Sigmoid colon (tissue), 7 donors: ENCODE data around the gene CABLES1. TPM values are rescaled to one million over a fixed set of nuclear protein-coding genes. Genes with fewer than 3 reads are reported as not detected.

ENCODE experiments used
- DNase-seq: peaks from one replicate; pipeline ENCODE4 v3.0.0-alpha.2; 2019
- H3K27ac ChIP-seq, 4 donors: fragments of 200-600 bp; sonication (generic); one replicate each; pipeline ENCODE4 v1.5.1; 2016 to 2019; ENCODE audit warnings: mild to moderate bottlenecking in 1 of 4
- H3K27me3 ChIP-seq, 3 donors: fragments of 200-600 bp; sonication (generic); one replicate each; pipeline ENCODE4 v1.5.1; 2019; ENCODE audit warnings: mild to moderate bottlenecking in 1 of 3
- H3K36me3 ChIP-seq, 4 donors: fragments of 200-600 bp; sonication (generic); one replicate each; pipeline ENCODE4 v1.5.1; 2016 to 2019
- H3K4me1 ChIP-seq, 4 donors: fragments of 200-600 bp; sonication (generic); one replicate each; pipeline ENCODE4 v1.5.1; 2017 to 2019
- H3K4me3 ChIP-seq, 4 donors: fragments of 200-600 bp; sonication (generic); one replicate each; pipeline ENCODE4 v1.5.1; 2017 to 2019; ENCODE audit warnings: mild to moderate bottlenecking in 2 of 4, moderate library complexity in 1 of 4
- H3K9me3 ChIP-seq, 4 donors: fragments of 200-600 bp in 3 of 4; sonication (generic) in 3 of 4; one replicate each; pipeline versions ENCODE4 v1.5.1 to v1.6.1; 2013 to 2019
- EP300 ChIP-seq, 4 donors: sonication (generic); formaldehyde crosslinking; IDR thresholded peaks; one replicate each; pipeline ENCODE4 v1.6.1; 2017; ENCODE audit warnings: antibody characterized with exemption in 4 of 4
- POLR2A ChIP-seq, 2 donors: fragments of 450-650 bp; IDR thresholded peaks; one replicate each; pipeline ENCODE4 v1.6.1; 2016; ENCODE audit warnings: antibody characterized with exemption in 2 of 2, mild to moderate bottlenecking in 2 of 2, moderate library complexity in 2 of 2
- POLR2AphosphoS5 ChIP-seq, 4 donors: sonication (generic); formaldehyde crosslinking; IDR thresholded peaks; one replicate each; pipeline ENCODE4 v1.6.1; 2017; ENCODE audit warnings: antibody characterized with exemption in 4 of 4
- WGBS, 2 donors: extraction: QIAGEN DNeasy Blood & Tissue Kit; methylation state at CpG; one replicate each; pipeline ENCODE4 v1.1.7; 2013; 5-methylcytosine and 5-hydroxymethylcytosine counted together
- intact Hi-C: fragments of 100-400 bp; cut with DNase I; formaldehyde crosslinking; loops from one replicate; pipeline ENCODE4 v1.15.1; 2023
- polyA plus RNA-seq, 3 donors: library from polyadenylated mRNA; stranded (reverse); fragments of 200-250 nt; gene quantifications; one replicate each; pipeline ENCODE4 v1.2.3, GENCODE V29; 2013
- total RNA-seq, 4 donors: library from RNA; depleted of rRNA; stranded (reverse); fragments of >200 nt; gene quantifications; one replicate each; pipeline ENCODE4 v1.1.0, GENCODE V29; 2016
- TF ChIP-seq, protein P1 (sequence below), 4 experiments: fragments of 450-650 bp in 3 of 4; fragments of 200-600 bp in 1 of 4; IDR thresholded peaks; one replicate each; pipeline ENCODE4 v1.5.1; 2016 to 2019; ENCODE audit warnings: antibody characterized with exemption in 4 of 4, mild to moderate bottlenecking in 3 of 4, moderate library complexity in 2 of 4
- donor health status: healthy with polysubstance abuse.
- donor health status: Bipolar disorder and iron deficiency.
- donor health status: healthy.

The CABLES1 gene
- total and polyA plus RNA-seq, 7 donors, result 1.9 to 7.2 (median 3.9) TPM

DNA sequence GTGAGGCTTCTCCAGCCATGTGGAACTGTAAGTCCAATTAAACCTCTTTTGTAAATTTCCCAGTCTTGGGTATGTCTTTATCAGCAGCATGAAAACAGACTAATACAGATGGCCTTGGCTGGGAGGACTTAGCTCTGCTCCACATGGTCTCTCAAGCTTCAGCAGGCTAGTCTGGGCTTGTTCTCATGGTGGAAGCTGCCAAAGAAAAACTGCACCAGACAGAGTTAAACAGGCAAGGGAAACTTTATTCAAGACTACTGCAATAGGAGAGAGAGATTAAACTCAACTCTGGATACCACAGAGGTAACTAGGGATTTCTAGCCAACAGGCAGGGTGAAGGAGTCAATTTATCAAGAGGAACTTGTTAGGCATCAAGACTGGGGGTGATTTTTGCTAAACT, 142.1 kb downstream of the CABLES1 start:
- Histone ChIP-seq H3K4me1 (no peaks in the 10 kb centered on the region), H3K4me3 (no peak overlapping the region), H3K27me3 (no peaks in the 10 kb centered on the region), H3K27ac (no peak overlapping the region), H3K36me3 (no peaks in the 10 kb centered on the region), H3K9me3 (no peaks in the 10 kb centered on the region)
- intact Hi-C loops, result no loop called here
- TF ChIP-seq POLR2A (IDR thresholded peaks at IDR 0.05) (no peak), EP300 (IDR thresholded peaks at IDR 0.05) (no peak)
- TF ChIP-seq, protein P1, sequence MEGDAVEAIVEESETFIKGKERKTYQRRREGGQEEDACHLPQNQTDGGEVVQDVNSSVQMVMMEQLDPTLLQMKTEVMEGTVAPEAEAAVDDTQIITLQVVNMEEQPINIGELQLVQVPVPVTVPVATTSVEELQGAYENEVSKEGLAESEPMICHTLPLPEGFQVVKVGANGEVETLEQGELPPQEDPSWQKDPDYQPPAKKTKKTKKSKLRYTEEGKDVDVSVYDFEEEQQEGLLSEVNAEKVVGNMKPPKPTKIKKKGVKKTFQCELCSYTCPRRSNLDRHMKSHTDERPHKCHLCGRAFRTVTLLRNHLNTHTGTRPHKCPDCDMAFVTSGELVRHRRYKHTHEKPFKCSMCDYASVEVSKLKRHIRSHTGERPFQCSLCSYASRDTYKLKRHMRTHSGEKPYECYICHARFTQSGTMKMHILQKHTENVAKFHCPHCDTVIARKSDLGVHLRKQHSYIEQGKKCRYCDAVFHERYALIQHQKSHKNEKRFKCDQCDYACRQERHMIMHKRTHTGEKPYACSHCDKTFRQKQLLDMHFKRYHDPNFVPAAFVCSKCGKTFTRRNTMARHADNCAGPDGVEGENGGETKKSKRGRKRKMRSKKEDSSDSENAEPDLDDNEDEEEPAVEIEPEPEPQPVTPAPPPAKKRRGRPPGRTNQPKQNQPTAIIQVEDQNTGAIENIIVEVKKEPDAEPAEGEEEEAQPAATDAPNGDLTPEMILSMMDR (IDR thresholded peaks at IDR 0.05), result no peak
- DNase-seq, result no peak

DNA sequence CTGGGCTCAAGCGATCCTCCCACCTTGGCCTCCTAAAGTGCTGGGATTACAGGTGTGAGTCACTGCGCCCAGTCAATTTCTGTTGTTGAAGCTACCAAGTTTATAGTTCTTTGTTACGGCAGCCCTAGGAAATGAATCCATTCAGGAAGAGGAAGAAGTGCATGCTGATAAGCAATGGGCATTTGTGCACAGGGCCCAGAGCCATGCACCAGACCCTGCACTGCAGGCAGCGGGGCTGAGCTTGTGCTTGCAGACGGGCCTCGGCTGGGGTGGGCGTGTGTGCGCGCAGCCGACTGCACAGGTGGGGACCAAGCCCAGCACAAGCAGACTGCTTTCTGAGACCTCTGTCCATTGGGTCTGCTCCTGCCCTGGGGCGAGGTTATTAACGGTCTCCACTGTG, 144.6 kb downstream of the CABLES1 start:
- intact Hi-C loops, result no loop called here
- Histone ChIP-seq H3K27me3 (no peaks in the 10 kb centered on the region), H3K4me1 (no peaks in the 10 kb centered on the region), H3K27ac (no peak overlapping the region), H3K36me3 (no peaks in the 10 kb centered on the region), H3K9me3 (no peaks in the 10 kb centered on the region), H3K4me3 (no peak overlapping the region)
- TF ChIP-seq, protein P1 (IDR thresholded peaks at IDR 0.05), result no peak
- no peak for TF ChIP-seq POLR2AphosphoS5 (IDR thresholded peaks at IDR 0.05)
- WGBS, 2 donors, result 88 to 91% methylated on average over 12 of the region's 12 CpGs
- no peak for DNase-seq

DNA sequence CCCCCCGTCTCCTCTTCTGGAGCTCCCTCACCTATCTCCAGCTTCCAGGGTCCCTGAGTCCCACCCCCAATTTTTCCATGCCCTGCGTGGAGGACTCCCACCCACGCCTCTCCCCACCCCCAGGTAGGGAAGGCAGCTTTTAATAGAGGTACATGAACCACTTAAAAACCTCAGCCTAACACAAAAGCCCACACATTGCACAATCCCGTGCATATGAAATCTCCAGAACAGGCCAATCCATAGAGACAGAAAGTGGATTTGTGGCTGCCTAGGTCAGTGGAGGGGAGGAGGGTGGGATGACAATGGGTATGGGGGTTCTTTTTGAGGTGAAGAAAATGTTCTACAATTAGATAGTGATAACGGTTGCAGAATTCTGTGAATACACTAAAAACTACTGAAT, 145.6 kb downstream of the CABLES1 start:
- Histone ChIP-seq H3K9me3 (no peaks in the 10 kb centered on the region), H3K27me3 (no peaks in the 10 kb centered on the region), H3K4me3 (no peak overlapping the region), H3K36me3 (no peaks in the 10 kb centered on the region), H3K4me1 (no peaks in the 10 kb centered on the region), H3K27ac (no peak overlapping the region)
- intact Hi-C loops, result no loop called here
- 93 to 94% methylated on average over 5 of the region's 5 CpGs for WGBS, 2 donors
- TF ChIP-seq POLR2A (IDR thresholded peaks at IDR 0.05) (no peak), POLR2AphosphoS5 (IDR thresholded peaks at IDR 0.05) (no peak), EP300 (IDR thresholded peaks at IDR 0.05) (no peak)
- TF ChIP-seq, protein P1 (IDR thresholded peaks at IDR 0.05), result no peak
- DNase-seq, result no peak

DNA sequence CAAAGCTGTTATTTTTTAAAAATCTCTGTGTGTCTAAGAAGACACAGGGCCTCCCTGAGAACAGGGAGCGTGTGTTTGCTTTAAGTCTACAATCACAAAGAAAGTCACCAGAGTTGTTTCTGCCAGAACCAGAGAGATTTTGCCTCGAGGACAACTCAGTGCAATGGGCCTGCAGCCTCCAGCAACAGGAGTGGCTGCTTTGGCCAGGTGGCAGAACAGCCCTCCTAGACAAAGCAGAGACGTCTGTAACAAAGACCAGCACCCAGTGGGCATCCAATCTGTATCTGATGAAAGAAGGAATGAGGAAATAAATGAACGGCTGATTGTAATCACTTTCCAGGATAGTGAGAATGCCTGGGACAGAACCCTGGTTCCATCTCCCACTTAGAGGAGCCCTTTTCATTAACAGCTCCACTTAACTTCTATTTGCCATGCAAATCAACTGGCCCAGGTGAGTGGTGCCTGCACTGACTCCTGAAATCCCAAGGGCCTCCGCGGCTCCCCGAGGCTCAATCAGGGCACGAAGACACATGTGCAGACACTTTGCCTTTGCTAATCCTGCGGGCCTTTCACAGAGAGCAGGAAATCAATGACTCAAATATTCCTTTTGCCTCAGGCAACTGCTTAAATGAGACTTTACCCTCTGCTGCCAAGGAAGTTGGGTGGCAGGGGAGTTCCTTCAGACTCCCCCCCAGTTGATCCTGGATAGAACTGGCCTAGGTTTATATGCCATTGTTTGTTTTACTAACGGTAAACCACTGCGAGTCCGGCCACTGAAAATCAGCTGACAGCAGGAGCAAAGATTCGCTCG, 146.5 kb downstream of the CABLES1 start:
- Histone ChIP-seq H3K36me3 (no peaks in the 10 kb centered on the region), H3K4me1 (no peaks in the 10 kb centered on the region), H3K27ac (no peak overlapping the region), H3K4me3 (no peak overlapping the region), H3K27me3 (no peaks in the 10 kb centered on the region), H3K9me3 (no peaks in the 10 kb centered on the region)
- DNase-seq, result peak; percentile 17
- 27 to 70% methylated on average over 14 of the region's 14 CpGs for WGBS, 2 donors
- no peak for TF ChIP-seq EP300 (IDR thresholded peaks at IDR 0.05)
- TF ChIP-seq, protein P1 (IDR thresholded peaks at IDR 0.05), result no peak
- no peak for TF ChIP-seq POLR2AphosphoS5 (IDR thresholded peaks at IDR 0.05)
- TF ChIP-seq POLR2A (IDR thresholded peaks at IDR 0.05), result no peak
- intact Hi-C loops, result no loop called here

DNA sequence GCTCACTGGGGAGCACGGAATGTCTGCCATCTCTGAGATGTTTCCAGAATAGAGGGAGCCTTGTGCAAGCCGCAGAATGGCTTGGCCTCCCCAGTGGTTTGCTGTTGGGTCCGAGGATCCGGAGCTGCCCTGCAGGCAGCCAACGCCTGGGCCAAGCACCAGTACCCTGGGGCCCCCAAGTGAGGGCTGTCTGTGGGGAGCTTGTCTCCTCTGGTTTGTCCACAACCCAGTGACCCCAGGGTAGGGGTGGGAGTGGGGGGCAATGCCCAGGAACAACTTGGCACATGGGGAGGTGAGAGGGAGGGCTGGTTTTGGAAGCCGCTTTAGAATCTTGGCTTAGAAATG, 147.1 kb downstream of the CABLES1 start:
- DNase-seq, result no peak
- Histone ChIP-seq H3K9me3 (no peaks in the 10 kb centered on the region), H3K27ac (no peak overlapping the region), H3K4me3 (no peak overlapping the region), H3K27me3 (no peaks in the 10 kb centered on the region), H3K36me3 (no peaks in the 10 kb centered on the region), H3K4me1 (no peaks in the 10 kb centered on the region)
- TF ChIP-seq POLR2AphosphoS5 (IDR thresholded peaks at IDR 0.05), result no peak
- TF ChIP-seq, protein P1 (IDR thresholded peaks at IDR 0.05), result no peak
- no peak for TF ChIP-seq EP300 (IDR thresholded peaks at IDR 0.05)
- no peak for TF ChIP-seq POLR2A (IDR thresholded peaks at IDR 0.05)
- WGBS, 2 donors, result 71 to 86% methylated on average over 6 of the region's 6 CpGs
- intact Hi-C loops, result no loop called here
